Rectal smooth muscle tissue (tissue), 1 donor: ENCODE measurements around the gene B3GALT6.

ENCODE experiments used
- H3K27ac ChIP-seq: one replicate; pipeline ENCODE4 v1.7.0; 2013; ENCODE audit warnings: low read depth, low read length, inconsistent platforms
- H3K27me3 ChIP-seq: one replicate; pipeline ENCODE4 v1.7.0; 2013; ENCODE audit warnings: low read length; ENCODE audit not compliant: control insufficient read depth, insufficient read depth
- H3K36me3 ChIP-seq: one replicate; pipeline ENCODE4 v1.7.0; 2013; ENCODE audit warnings: low read length; ENCODE audit not compliant: control insufficient read depth, insufficient read depth
- H3K4me1 ChIP-seq: one replicate; pipeline ENCODE4 v1.7.0; 2013; ENCODE audit warnings: low read length; ENCODE audit not compliant: control insufficient read depth, insufficient read depth
- H3K4me3 ChIP-seq: one replicate; pipeline ENCODE4 v1.7.0; 2013; ENCODE audit warnings: low read length
- H3K9ac ChIP-seq: one replicate; pipeline ENCODE4 v1.7.0; 2013; ENCODE audit warnings: low read length

B3GALT6 gene

GRCh38 chr1:1234180-1234808 is 2.3 kb downstream of the B3GALT6 start:
- Histone ChIP-seq H3K27me3 (peaks cover 12% of the 10 kb centered on the region), H3K4me1 (peaks cover 6% of the 10 kb centered on the region), H3K36me3 (peaks cover 3% of the 10 kb centered on the region), H3K4me3 (no peak overlapping the region), H3K27ac (no peak overlapping the region), H3K9ac (no peak overlapping the region)

GRCh38 chr1:1235016-1235744 is 3.1 kb downstream of the B3GALT6 start:
- no peak overlapping the region for H3K9ac ChIP-seq
- H3K4me1 ChIP-seq: peaks cover 3% of the 10 kb centered on the region
- H3K36me3 ChIP-seq: no peaks in the 10 kb centered on the region
- H3K4me3 ChIP-seq: no peak overlapping the region
- peaks cover 21% of the 10 kb centered on the region for H3K27me3 ChIP-seq
- no peak overlapping the region for H3K27ac ChIP-seq

GRCh38 chr1:1236176-1236763 is 4.2 kb downstream of the B3GALT6 start:
- no peak overlapping the region for H3K27ac ChIP-seq
- peaks cover 3% of the 10 kb centered on the region for H3K4me1 ChIP-seq
- H3K9ac ChIP-seq: no peak overlapping the region
- no peaks in the 10 kb centered on the region for H3K36me3 ChIP-seq
- peaks cover 23% of the 10 kb centered on the region for H3K27me3 ChIP-seq
- no peak overlapping the region for H3K4me3 ChIP-seq

GRCh38 chr1:1236945-1237873 is 5.2 kb downstream of the B3GALT6 start:
- Histone ChIP-seq H3K36me3 (no peaks in the 10 kb centered on the region), H3K4me1 (peaks cover 3% of the 10 kb centered on the region), H3K27me3 (peaks cover 23% of the 10 kb centered on the region), H3K9ac (no peak overlapping the region), H3K27ac (no peak overlapping the region), H3K4me3 (no peak overlapping the region)

- H3K9ac ChIP-seq: no peak overlapping the region
These were observed 6.1 kb downstream of the B3GALT6 start for GRCh38 chr1:1237874-1238701.

GRCh38 chr1:1238702-1239178 is 6.7 kb downstream of the B3GALT6 start:
- no peak overlapping the region for H3K4me3 ChIP-seq
- H3K9ac ChIP-seq: no peak overlapping the region
- H3K4me1 ChIP-seq: no peaks in the 10 kb centered on the region
- H3K27ac ChIP-seq: no peak overlapping the region
- no peaks in the 10 kb centered on the region for H3K36me3 ChIP-seq
- peaks cover 23% of the 10 kb centered on the region for H3K27me3 ChIP-seq

More at GRCh38 chr1:1237874-1238701, 6.1 kb downstream of the B3GALT6 start:
- H3K4me3 ChIP-seq: no peak overlapping the region
- H3K4me1 ChIP-seq: no peaks in the 10 kb centered on the region
- no peak overlapping the region for H3K27ac ChIP-seq
- no peaks in the 10 kb centered on the region for H3K36me3 ChIP-seq
- H3K27me3 ChIP-seq: peaks cover 23% of the 10 kb centered on the region

- H3K36me3 ChIP-seq: no peaks in the 10 kb centered on the region
- H3K27me3 ChIP-seq: peaks cover 23% of the 10 kb centered on the region
- no peak overlapping the region for H3K27ac ChIP-seq
- H3K4me3 ChIP-seq: no peak overlapping the region
- no peaks in the 10 kb centered on the region for H3K4me1 ChIP-seq
- H3K9ac ChIP-seq: no peak overlapping the region
These were observed 7.2 kb downstream of the B3GALT6 start for GRCh38 chr1:1239227-1239613.

GRCh38 chr1:1239614-1240347 is 7.7 kb downstream of the B3GALT6 start:
- H3K27me3 ChIP-seq: peaks cover 23% of the 10 kb centered on the region
- H3K9ac ChIP-seq: no peak overlapping the region
- no peak overlapping the region for H3K27ac ChIP-seq
- H3K4me3 ChIP-seq: no peak overlapping the region
- H3K4me1 ChIP-seq: no peaks in the 10 kb centered on the region
- no peaks in the 10 kb centered on the region for H3K36me3 ChIP-seq

GRCh38 chr1:1240348-1240732 is 8.3 kb downstream of the B3GALT6 start:
- peaks cover 23% of the 10 kb centered on the region for H3K27me3 ChIP-seq

GRCh38 chr1:1240822-1241587 is 9.0 kb downstream of the B3GALT6 start:
- no peaks in the 10 kb centered on the region for H3K4me1 ChIP-seq
- no peak overlapping the region for H3K9ac ChIP-seq
- no peak overlapping the region for H3K4me3 ChIP-seq
- H3K27me3 ChIP-seq: peaks cover 27% of the 10 kb centered on the region
- H3K36me3 ChIP-seq: no peaks in the 10 kb centered on the region
- no peak overlapping the region for H3K27ac ChIP-seq

More at GRCh38 chr1:1240348-1240732, 8.3 kb downstream of the B3GALT6 start:
- Histone ChIP-seq H3K27ac (no peak overlapping the region), H3K9ac (no peak overlapping the region), H3K4me3 (no peak overlapping the region), H3K36me3 (no peaks in the 10 kb centered on the region), H3K4me1 (no peaks in the 10 kb centered on the region)
